ENCODE measurements around the gene ACSL5. TPM values are rescaled to one million over a fixed set of nuclear protein-coding genes. Genes with fewer than 3 reads are reported as not detected.

Gene ACSL5, protein sequence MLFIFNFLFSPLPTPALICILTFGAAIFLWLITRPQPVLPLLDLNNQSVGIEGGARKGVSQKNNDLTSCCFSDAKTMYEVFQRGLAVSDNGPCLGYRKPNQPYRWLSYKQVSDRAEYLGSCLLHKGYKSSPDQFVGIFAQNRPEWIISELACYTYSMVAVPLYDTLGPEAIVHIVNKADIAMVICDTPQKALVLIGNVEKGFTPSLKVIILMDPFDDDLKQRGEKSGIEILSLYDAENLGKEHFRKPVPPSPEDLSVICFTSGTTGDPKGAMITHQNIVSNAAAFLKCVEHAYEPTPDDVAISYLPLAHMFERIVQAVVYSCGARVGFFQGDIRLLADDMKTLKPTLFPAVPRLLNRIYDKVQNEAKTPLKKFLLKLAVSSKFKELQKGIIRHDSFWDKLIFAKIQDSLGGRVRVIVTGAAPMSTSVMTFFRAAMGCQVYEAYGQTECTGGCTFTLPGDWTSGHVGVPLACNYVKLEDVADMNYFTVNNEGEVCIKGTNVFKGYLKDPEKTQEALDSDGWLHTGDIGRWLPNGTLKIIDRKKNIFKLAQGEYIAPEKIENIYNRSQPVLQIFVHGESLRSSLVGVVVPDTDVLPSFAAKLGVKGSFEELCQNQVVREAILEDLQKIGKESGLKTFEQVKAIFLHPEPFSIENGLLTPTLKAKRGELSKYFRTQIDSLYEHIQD
- total RNA-seq: 5.8 and 11.8 TPM in 2 replicates

DNA sequence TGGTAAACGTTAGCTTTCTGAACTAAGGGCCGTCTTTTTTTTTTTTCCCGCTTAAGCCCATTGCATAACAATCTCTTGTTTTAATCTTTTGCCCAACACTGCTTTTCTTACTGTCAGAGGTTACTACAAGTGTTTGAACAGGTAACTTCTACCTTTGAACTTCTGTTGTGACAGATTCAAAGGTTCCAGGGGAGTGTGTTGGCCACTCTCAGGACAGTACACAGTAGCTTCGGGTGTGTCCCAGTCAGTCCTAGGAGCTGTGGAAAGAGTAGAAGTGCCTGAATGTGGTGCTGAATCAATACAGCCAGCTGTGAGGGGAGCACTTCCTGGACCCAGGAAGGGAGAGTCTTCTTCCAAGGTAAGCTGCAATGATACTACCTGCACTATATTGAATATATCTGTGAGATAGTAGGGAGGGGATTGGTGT, at the start of gene ACSL5:
TSS of gene ACSL5 (plus strand) at position 205 of the 427 bp plus-strand sequence. CDS start 20,831 bp downstream, outside the sequence.
- DNase-seq (ENCODE audit: low read depth): no peak

DNA sequence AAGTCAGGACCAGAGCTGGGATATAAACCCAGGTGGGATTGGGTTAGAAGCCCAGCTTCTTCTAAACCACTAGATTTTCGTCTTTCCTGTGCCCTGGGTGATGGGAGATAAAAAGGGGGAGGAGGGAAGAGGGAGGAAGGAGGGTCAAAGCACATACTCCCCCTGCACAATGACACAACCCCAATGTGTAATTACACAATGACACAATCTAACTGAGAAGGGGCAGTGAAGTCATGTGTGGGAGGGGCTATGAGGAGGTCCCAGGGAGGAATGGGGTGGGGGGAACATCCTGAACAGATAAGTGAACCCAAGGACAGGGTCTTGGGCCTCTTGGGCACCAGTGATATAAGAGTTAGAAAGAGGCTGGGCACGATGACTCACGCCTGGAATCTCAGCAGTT, 46.2 kb upstream of the ACSL5 start:
- DNase-seq (ENCODE audit: low read depth): no peak

DNA sequence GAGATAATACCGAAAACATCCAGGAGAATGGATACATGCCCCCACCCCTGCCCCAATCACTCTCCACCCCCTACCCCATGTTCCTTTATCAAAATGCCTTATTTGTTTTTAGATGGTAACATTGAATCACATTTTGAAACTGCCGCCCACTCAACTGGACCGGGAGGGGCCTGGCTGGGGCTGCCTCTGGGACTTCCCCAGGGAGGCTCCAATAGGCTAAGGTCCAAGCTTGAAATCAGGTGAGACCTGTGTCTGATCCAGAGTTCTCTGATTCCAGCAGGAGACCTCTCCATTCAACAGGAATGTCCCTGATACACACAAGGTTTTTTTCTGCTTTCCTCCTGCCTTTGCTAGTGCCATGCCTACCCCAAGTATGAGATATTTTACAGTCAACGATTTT, 43.8 kb upstream of the ACSL5 start:
- no peak for DNase-seq (ENCODE audit: low read depth)

DNA sequence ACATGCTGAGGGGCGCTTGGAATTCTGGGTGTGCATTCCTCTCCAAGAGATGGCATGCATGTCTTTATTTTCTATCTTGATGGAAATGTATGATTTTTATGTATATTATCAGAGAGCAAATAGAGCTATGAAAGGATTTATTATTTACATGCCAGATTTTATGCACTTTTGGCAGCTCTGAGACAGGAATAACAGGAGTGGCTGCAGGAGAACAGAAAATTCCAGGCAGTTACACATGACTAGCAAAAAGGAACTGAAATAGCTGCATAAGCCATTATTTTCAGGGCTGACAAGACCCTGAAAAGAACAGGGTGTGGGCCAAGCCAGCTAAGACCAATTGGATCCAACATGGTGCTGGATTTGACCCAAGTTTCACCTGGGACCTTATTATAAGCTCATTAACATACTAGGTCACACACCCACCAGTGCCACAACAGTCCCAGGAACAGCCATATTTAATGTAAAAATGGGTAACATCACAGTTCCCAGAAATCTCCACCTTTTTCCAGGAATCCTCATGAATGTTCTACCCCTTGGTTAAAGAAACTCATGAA, 43.2 kb upstream of the ACSL5 start:
- DNase-seq (ENCODE audit: low read depth): no peak

DNA sequence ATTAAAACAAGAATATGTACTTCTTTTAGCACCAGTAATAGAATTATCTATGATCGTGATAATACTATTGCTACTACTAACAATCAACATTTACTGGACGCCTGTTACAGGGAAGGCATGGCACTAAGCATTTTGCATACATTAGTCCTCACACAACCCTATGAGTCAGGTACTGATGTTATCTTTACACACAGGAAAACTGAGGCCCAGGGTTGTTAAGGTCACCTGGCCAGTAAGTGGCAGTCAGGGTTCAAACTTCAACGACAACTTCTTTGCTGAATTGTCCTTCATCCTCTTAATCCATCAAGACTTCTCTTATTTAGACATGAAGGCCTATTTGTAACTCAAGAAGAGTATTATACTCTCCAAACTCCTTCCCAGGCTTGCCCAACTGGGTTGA, 41.9 kb upstream of the ACSL5 start:
- DNase-seq (ENCODE audit: low read depth): no peak

DNA sequence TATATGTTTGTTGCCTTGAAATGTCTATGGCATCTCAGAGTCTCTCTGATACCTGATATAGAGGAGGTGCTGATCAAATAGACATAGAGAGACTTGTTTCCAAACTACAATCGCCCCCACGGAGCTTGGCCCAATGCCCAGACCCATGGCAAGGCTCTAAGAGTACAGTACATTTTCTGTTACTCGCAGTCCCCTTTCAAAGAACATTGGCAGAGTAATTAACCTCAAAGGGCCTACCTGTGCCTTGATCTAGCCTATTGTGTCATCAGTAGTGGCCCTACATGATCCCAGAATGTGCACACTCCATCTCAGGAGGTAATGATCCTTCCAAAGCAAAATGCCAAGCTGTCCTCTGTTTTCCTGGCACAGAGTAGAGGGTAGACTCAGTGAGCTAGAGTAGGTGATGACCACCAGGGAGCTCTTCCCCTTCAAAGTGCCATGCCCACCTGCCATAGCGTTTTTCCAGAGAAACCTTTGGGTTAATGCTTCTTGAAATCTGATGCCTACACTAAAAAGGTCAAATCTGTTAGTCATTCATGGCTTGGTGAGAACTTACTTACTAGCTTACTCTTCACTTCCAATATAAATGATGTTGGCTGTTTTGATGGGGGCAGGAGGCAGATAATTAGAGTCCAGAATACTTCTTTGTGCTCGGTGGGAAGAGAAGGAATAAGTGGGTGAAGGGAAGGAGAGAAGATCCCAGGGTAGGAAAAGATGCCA, 41.2 kb upstream of the ACSL5 start:
- DNase-seq (ENCODE audit: low read depth): peak; percentile 56

DNA sequence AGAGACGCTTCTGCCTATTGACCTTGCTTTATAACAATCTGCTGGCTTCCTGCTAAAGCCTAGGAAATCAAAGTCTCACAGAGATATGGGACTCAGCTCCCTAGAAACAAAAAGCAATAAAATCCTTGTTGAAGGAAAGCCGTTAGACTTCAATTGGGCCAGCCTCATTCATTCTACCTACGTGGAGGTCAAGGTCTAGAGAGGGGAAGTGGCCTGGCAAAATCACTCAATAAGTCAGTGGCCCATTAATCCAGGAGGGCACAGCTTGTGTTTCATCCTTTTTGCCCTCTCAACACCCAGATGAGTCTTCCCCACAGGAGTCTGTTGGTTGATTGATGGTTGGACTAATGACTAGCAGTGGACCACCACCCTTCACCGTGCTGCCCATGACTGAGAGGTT, 40.5 kb upstream of the ACSL5 start:
- no peak for DNase-seq (ENCODE audit: low read depth)

DNA sequence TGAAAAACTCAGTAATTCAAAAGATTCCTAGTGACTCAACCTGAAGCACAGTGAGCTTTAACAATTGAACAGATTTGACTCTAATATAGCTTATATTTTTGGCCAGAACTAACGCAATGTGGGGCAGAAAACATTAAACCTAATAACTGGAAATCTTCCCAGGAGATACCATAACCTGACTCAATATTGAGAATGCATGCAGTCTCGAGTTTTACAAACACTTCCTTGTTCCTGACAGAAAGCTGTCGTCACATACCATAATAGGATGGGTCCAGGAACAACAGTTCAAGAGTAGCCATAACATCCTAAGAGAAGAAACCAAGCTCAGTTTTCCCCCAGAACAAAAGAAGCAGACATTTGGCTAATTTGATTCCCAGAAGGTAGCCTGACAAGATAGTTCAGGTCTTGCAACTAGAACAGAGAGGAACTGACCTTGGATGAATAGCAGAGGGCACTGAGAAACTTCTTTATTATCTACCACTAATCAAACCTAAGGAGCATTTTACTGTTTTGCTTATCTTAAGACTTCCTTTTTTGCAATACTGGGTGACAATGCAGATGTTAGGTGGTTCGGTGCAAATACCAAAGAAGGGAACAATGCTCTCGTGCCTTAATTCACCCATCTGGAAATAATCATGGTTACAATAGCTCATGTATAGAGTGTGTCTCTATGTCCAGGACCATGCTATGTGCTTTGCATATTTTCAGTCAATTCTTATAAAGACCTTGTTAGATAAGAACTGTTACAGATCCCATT, 38.6 kb upstream of the ACSL5 start:
- DNase-seq (ENCODE audit: low read depth): peak; percentile 22

DNA sequence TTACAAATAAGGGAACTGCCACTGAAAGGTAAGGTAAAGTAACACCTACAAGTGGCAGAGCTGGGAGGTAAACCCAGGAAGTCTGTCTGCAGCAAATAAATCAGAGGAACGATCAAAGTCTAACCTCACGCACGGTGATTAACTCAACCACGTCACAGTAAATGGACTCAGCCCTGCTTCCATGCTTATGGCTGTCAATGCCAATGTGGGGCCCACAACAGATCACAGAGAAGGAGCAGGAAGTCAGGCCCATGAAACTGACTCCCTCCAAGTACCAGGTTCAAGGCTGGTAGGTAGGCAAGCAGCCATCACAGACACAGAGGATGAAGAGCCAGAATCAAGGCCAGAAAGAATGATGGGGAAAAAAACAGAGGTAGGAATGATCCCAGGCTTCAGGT, 38.0 kb upstream of the ACSL5 start:
- DNase-seq (ENCODE audit: low read depth): peak; percentile 36

DNA sequence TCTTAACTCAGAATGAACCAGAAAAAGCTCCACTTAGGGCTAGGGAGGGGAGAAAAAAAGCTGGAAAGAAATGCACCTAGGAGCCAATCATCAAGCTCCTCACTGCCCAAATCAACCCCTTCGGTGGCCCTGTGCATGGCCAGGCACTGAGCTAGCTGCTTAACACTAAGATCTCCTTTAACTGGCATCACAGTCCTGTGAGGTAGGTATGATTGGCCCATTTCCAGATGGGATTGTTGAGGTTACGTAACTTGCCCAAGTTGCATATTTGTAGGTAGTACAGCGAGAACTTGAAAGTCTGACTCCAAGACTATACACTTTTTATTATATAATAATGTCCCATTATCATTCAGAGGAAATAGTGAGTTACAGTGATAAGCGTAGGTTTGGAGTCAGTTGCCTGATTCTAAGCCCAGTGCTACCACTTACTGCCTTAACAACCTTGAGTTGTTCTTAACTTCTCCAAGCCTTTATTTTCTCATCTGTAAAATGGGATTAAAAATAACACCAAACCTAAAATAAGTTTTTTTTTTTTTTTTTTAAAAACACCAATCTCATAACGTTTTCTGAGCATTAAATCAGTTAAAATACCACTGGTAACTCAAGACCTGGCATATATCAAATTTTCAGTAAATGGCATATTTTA, 37.2 kb upstream of the ACSL5 start:
- no peak for DNase-seq (ENCODE audit: low read depth)

DNA sequence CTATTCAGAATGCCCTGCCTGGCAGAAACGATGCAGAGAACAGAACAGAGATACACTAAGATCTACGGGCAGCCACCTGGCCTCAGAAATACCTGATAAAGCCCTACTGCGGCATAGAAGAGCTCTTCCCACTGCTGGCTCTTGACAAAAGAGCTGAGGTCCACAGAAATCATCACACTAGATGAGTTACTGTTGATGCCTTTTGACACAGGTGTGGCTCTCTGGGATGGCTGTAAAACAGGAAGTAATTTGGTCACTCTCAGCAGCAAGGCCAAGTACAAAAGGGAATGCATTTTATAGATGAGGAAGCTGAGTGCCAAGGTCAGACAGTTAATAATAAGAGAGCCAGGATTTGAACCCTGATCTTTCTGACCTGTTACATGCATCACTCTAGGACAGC, 35.0 kb upstream of the ACSL5 start:
- DNase-seq (ENCODE audit: low read depth): no peak

DNA sequence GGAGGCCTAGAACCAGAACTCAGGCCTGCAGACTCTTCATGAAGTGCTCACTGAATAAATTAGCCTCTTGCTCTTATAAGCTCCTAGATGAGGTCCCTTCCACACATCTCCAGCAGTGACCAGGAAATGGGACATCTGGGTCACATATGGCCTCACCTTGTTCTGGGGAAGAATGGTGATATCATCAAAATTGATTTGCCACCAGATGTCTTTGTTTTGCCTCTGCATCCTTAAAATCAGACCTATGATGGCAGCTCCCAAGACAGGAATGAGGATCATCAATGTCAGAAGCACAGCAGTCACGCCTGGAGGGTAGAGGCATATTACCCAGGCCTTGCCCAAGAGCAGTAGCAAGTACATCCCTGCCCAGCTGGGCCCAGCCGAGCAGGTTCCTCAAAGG, 33.3 kb upstream of the ACSL5 start:
- no peak for DNase-seq (ENCODE audit: low read depth)

DNA sequence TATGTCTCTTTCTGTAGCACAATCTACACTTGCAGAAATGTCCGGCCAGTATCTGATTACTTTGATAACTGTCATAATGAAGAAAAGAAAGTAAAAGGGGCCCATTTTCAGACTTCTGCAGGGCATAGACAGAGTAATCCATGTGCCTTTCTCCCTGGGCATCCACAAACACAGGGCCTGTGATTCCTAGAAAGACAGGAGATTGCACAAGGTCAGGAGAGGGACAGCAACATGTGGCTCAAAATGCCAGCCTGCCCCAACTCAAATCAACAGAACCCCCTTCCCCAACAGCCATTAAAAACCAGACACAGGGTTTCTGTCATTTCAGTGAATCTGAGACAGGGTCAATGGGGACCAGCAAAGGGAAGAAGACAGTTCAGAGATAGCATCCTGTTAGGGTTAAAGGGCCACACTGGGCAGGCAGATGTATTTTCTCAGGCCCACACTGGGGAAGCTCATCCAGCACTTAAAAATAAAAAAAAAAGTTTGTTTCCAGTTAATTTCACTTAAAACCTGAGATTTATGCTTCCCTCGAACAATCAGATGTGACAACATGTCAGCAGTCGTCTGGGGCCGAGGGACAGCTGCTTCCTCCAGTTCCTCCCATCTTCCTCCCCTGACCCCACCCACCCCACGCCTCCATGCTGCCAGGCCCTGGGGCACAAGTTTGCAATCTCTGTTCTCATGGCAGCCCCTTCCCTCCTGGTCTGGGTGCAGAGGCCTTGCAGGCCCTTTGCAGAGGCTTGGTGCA, 30.7 kb upstream of the ACSL5 start:
- DNase-seq (ENCODE audit: low read depth): no peak

DNA sequence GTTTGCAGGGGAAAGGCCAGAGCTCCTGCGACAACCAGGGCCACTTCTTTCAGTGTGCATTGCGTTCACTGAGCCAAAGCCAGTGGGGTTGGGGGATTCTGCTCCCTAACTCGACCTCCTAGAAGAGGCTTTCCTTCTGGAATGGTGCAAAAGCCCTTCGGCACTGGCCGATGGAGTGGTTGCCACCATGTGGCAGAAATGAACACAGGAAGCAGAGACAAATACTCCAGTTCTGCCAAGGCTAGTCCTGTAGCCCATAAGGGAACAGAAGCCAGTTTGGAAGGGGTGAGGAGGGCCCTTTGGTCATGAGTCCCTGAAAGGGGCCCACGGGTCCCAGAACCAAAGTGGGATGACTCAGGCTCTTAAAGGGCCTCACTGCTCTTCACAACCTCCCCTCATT, 29.7 kb upstream of the ACSL5 start:
- no peak for DNase-seq (ENCODE audit: low read depth)

DNA sequence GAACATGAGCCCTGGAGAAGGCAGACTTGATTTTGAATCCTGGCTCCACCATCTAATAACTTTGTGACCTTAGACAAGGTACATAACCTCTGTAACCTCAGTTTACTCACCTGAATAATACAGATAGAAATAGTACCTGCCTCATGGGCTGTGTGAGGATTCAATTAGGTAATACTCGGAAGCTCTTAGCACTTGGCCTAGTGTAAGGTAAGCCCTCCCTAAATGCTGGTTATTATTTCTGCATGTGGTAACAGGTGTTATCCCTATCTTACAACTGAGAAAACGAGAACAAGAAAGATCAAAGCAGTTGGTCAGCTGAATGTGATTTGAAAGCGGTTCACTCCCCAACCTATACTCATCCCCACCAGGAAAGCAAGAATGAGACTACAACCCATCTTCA, 28.7 kb upstream of the ACSL5 start:
- no peak for DNase-seq (ENCODE audit: low read depth)

DNA sequence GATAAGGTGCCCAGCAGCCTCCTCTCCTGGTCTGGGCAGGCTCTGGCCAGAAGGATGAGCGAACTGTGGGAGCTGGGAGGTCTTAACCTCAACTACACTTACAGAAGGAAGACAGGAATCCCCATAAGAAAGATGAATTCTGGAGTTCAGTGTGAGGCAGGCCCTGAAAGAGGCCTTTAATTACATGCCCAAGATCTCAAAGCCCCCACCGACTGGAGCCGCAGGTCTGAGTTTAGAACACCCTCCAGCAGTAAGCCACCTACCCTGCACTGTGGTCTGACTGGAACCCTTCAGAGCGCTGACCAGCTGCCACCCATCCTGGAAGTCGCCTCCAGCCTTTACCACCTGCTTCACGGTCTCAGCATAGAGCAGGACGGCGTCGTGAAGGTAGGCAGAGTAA, 28.2 kb upstream of the ACSL5 start:
- DNase-seq (ENCODE audit: low read depth): no peak

DNA sequence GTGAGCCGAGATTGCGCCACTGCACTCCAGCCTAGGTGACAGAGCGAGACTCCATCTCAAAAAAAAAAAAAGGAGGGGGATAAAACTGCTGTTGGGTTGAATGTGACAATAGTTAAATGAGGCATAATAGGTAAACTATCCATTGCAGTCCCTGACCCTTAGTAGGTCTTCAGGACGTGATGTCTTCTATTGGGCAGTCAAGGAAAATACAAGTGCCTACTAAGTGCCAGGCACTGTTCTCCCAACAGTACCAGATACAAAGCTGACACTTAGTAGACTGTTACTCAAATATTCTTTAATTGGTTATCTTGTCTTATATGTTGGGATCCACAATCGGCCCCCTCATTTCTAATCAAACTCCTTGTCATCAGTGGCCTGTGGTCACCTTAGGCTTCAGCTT, 27.1 kb upstream of the ACSL5 start:
- no peak for DNase-seq (ENCODE audit: low read depth)

DNA sequence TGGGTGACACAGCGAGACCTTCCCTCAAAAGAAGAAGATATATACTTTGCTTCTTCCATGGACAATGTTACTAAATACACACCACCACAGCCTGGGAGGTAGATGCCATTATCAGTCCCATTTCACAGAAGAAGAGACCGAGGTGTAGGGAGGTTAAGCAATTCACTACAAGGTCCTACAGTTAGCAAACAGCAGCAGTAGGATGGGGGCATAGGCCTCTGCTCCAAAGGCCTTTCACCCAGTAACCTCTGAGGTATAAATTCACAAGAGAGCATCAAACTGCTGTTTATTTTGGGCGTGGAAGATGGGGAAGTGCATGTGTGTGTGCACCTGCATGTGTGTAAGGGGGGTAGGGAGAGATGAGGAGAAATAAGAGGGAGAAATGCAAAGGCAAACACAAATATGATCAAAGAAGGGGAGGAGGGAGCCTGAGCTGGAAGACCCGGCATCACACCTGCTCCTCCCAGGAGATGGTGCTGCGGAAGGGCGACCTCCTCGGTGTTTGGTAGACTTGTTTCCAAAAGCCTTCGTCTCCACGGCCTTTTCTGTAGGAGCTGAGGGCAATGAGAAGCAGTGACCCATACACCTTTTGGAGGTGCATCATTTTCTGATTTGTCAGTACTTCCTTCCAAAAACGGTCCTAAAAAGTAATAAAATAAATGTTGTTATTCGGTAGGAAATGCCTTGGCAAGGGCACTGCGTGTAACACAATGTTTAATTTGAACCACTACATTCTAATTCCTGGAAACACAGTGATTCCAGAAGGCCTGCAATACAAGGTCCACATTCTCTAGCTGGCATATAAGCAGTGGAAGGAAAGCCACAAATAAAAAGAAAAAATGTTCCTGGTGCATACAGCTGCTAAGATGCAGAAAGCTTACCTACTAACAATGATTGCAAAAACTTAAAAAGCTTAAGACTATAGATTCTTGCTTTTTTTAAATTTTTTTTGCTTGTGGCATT, 25.9 kb upstream of the ACSL5 start:
- DNase-seq (ENCODE audit: low read depth): no peak

DNA sequence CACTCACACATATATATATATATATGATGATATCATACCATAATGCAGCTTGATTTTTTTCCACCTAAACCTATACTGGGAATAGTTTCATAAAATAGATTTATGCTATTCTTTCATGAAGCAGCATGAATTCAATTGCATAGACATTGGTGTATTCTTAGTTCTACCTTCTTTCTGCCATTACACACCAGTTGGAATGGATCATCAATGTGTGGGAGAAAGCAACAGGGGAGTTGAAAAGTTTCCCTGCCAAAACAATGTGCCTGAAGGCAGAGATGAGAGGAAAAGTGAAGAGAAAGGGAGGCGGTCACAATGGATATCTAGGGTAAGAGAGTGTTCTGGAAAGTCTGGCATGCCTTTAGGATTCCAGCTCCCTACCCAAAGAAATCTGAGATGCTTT, 25.2 kb upstream of the ACSL5 start:
- DNase-seq (ENCODE audit: low read depth): no peak
